SH-SY5Y (cell line): ENCODE results near the gene KBTBD2.

Experiments used
- GATA2 ChIP-seq: IDR thresholded peaks from 2 replicates; pipeline ENCODE4 v1.6.1; 2011; ENCODE audit warnings: mild to moderate bottlenecking, low read depth, low read length
- GATA3 ChIP-seq: IDR thresholded peaks from 2 replicates; pipeline ENCODE4 v1.6.1; 2011; ENCODE audit warnings: low read depth, mild to moderate bottlenecking, low read length, moderate library complexity

The KBTBD2 gene

DNA sequence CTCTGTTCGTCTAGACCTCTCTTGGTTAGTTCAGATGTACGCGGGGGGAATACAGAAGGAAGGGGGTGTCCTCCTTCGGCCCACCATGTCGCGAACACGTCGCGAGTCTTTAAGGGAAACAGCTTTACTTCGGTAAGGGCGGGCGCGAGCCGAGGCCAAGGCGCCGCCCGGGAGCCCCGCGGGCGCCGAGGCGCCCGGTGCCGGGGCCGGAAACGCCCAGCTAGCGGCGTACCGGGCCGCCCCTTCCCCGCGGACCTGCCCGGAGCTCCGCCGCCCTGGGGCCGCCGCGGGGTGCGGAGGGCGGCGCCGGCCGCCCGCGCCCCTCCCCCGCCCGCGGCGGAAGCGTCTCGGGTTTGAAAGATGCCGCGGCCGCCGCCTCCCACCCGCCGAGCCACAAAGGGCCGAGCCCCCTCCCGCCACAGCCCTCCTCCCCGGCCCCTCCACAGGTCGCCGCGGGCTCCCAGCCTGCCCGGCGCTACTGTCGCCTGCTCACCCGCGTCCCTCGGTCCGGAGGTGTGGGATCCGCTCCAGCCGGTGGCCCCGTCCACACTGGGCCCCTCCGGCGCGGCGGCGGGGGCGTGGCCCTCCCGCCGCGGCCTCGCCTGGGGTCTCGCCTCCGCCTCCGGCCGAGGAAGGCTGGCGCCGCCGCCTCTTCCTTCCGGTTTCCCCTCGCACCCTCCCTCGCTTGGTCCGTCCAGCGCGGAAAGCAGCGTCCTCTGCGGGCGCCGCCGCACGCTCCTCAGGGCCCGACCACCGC, at the start of gene KBTBD2:
KBTBD2 (minus strand) TSS at position 718 of the 757 bp plus-strand sequence. CDS start 12,156 bp downstream, outside the sequence.
- TF ChIP-seq GATA3: no peak
- TF ChIP-seq GATA2: no peak

DNA sequence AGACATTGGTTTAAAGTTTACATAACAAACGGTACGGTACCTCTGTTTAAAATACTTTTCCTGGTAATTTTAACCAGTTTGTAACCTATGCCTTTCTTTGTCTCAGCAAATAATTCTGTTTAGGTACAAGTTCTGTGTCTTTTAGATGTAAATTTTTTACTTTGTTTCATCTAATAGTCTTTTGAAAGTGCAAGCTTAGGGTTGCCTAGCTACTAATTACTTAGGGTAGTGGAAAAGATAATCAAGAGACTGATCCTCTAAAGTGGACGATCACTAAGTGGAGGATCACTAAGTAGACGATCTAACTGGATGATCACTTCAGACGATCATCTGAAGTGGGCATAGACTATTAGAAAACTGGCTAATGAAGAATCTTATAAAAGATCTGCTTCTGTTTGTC, 49.6 kb upstream of the KBTBD2 start:
- TF ChIP-seq GATA2: no peak
- TF ChIP-seq GATA3: no peak

DNA sequence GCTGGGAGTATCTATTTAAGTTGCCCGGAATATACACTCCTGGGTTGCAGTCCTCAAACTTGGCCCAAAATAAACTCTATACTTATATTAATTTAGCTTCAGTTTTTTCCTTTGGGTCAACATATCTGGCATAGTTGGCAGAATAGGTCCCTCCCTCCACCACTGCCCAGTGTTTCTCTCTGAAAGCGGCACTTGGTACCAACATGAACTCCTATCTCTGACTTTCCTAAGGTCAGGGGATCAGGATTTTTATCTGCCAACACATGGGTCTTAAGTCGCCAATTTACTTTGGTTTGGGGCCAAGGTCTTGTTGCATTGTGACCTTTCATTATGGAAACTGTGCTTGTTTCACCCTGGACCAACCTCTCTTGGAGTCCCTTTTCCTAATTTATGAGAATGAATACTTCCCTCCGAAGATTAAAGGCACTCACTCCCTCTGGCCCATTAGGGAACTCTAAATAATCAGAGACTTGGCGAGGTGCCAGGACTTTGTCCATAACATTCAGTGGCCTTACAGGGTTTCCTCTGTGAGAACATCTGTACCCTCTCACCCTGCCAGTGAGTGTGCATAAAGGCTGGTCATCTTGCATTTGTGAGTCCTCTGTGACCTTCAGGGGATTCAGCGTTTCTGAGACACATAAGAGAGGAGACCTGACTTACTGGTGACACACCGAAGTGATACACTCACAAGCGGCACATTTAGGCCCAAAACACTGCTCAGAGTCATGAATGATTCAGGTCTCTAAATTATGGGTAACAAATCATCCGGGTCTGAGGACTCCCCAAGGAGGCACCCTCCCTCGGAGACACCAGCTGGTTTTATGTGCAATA, 46.0 kb upstream of the KBTBD2 start:
- no peak for TF ChIP-seq GATA2
- TF ChIP-seq GATA3: no peak

DNA sequence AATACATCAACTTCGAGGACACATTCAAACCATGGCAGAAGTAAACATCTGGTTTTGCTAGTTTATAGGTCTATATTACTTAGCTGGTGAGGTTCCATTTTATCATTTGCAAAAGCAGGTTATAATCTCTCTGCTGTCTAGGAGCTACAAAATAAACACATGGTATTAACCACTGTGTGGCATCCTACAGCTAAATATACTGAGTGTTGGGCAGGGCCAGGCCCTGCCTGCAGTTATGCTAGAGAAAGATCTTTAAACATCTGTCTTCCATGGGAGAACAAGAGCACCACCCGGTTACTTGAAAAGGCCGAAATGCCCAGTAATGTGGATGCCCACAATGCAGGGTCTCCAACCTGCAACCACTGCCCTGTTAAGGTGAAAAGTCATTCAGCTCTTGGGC, 45.1 kb upstream of the KBTBD2 start:
- TF ChIP-seq GATA3: no peak
- no peak for TF ChIP-seq GATA2

DNA sequence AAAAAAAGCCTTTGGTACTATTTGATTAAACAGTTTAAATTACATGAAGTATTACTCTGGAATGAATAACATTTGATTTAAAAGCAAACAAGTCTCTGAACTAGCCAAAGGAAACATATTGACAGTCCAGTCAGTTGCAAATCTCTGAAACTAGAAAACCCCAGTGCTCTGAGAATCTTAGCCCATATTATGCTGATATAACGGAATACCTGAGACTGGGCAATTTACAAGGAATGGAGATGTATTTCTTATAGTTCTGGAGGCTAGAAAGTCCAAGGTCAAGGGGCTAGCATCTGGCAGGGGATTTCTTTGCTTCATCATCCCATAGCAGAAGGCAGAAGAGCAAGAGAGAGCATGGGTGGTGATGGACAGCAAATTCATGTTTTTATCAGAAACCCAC, 44.0 kb upstream of the KBTBD2 start:
- TF ChIP-seq GATA2 (no peak), GATA3 (no peak)

DNA sequence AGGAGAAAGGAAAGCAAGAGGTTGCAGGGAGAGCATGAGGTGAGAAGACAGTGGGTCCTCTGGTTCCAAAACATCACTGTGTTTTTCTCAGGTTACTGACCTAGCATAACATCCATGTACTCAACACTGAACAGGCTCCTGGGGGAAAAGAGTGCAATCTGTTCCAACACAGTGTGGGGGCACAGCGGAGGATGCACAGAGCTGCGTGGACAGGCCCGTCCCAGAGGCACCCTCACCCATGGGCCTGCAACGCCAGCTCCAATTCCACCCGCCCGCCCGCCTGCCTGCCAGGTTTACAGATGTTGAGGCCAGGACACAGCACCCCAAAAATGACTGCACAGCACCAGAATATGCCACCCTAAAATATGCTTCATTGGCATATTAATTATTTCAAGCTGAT, 38.8 kb upstream of the KBTBD2 start:
- TF ChIP-seq GATA2 (no peak), GATA3 (no peak)

DNA sequence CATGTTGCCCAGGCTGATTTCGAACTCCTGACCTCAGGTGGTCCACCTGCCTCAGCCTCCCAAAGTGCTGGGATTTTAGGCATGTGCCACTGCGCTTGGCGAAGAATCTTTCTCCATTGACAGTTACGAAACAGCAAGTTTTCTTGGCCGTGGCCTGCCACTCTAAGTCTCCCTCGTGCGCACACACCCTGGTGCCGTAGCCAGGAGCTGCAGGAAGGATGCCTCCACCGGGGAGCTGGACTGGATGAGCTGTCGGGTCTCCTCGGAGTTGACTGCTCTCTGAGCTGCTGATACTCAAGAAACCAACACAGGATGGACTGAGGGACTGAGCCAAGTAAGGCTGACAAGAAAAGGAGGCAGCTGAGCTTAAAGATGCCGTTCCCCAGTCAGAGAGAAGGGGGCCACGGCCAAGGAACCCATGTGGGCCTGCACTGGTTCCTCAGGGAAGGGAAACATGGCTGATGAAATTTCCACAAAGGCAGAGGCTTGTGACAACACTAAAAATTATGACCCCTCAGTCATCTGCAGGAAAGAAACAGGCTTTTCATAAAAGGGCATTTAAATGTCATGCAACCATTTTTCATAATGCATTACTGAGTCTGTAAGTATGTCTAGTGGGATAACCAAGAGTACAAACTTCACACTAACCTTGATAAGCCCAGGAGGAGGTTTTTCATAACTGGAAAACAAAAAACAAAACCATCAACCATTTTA, 38.0 kb upstream of the KBTBD2 start:
- TF ChIP-seq GATA3: no peak
- TF ChIP-seq GATA2: no peak

DNA sequence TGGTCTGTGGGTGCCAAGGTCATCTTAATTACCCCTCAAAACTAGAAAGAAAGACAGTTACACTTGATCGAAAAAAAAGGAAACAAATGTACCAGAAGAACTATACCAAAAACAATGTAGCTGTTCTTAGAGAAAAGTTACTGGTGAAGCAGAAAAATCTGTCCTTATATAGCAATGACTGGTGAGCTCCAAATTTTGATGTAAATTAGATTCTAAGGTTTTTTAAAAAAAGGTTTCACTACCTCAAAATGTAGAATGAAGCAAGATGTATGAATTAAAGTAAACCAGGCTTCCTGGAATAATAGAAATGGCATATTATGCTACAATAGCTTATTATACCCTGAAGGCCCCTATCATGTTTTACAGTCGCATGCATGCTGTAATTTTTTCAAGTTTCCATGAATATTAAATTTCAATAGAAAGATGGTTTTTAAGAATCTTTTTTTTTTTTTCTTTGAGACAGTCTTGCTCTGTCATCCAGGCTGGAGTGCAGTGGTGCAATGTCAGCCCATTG, 37.3 kb upstream of the KBTBD2 start:
- no peak for TF ChIP-seq GATA2
- TF ChIP-seq GATA3: no peak

DNA sequence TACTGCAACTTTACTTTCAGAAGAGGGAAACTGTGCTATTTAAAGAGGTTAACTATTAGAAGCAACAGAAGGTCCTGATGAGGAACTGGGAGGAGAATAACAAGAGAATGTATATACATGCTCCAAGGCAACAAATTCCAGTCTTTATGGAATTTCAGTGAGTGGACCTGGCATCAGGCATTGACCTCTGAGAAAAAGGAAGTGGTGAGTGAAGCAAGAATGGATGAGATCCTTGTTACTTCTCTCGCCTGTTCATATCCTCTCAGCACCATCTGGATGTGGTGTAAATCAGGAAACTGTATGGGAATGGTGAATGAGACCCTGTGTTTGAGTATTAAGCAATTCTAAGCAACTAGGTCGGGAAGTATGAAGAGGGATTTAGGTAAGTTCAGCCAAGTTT, 30.3 kb upstream of the KBTBD2 start:
- TF ChIP-seq GATA2: no peak
- no peak for TF ChIP-seq GATA3

DNA sequence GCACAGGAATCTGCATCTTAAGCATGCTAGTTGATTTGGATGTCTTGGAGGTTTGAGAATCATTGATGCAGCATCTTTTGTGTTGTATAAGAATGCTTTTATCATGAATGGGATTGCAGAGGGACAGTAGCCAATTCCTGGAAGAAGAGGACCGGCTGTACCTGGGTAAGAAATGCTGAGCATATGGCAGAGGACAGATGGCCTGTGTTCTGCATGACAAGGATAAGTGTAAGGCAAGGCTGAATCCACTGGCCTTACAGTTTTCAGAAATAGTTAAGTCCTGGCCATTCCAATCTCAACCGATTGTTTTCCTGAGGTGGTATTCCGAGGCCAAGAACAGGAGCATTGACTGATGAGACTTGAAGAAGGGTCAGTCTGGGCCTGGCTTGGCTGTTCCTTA, 24.4 kb upstream of the KBTBD2 start:
- TF ChIP-seq GATA3 (no peak), GATA2 (no peak)

DNA sequence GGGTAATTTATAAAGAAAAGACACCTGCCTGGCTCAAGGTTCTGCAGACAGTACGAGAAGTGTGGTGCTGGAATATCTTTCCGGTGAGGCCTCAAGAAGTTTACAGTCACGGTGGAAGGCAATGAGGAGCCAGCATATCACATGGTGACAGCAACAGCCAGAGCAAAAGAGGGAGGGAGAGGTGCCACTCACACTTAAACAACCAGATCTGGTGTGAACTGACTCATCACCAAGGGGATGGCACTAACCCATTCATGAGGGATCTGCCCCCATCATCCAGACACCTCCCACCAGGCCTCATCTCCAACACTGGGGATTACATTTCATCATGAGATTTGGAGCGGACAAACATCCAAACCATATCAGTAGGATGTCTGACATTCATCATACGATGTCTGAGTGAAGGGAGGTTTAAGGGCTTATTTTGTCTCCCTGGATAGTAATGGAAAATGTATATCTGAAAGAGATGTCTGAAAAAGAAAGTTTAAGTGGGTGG, 23.5 kb upstream of the KBTBD2 start:
- TF ChIP-seq GATA3 (no peak), GATA2 (no peak)

DNA sequence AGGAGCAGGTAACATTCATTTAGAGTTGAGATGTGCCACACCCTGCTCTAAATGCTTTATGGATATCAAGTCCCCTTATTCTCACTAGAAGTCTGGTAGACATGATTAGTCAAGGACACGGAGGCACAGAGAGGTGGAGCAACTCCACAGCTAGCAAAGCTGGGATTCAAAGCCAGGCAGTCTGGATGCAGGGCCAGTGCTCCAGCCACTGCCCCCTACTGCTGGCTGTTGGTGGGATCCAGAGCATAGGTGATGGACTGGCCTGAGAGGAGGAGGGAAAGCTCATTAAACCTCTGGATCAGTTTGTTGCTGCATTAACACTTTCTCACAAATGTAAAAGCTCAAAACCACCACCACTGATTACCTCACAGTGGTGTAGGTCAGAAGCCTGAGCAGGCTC, 22.6 kb upstream of the KBTBD2 start:
- TF ChIP-seq GATA2: no peak
- no peak for TF ChIP-seq GATA3

DNA sequence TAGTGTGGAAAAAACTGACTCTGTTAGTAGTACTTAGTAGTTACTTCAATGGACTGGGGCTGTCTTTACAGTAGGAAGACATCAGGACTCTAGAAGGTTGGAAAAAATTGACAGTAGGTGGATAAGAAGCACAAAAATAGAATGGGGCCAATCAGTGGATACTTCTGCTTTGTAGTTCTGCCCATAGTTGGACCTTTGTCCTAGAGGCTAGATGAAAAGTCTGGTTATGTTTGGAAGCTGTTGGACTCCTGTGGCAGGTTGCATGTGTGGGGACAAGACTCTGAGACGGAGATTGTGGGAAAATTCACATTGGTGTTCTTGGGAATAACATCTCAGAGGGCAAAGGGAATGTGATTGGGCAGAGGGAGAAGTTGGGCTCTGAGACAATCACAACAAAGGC, 18.6 kb upstream of the KBTBD2 start:
- TF ChIP-seq GATA2 (no peak), GATA3 (no peak)

DNA sequence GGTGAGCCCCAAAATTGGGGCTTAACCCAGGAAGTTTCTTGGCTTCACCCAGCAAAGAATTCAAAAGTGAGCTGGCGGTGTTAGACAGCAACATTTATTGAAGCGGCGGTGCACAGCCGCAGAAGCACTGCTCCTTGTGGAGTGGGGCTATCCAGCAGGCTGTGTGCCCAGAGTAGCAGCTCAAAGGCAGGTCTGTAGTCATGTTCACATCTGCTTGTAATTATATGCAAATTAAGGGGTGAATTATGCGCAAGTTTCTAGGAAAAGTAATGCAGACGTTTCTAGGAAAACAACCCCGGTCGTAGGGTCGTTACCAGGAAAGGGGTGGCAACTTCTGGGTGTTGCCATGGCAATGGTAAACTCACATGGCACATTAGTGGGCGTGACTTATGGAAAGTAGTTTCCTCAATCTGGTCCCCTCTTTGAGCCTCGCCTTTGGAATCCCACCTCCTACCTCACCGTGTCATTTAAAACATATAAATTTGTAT, 13.7 kb upstream of the KBTBD2 start:
- TF ChIP-seq GATA3 (no peak), GATA2 (no peak)

DNA sequence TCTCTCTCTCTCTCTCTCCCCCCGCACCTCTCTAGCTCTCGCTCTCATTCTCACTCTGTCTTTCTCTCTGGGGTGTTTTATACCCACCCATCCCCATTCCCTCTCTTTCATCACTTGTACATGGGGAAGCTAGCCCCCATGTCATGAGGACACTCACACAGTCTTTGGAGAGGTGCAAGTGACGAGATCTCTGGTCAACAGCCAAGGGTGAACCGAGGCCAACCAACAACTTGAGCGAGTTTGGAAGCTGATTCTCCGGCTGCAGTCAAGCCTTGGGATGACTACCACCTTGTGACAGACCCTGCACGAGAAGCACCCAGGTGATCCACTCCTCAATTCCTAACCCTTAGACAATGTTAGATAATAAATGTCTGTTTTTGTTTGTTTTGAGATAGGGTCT, 10.1 kb upstream of the KBTBD2 start:
- no peak for TF ChIP-seq GATA3
- no peak for TF ChIP-seq GATA2
